K562 (cell line): ENCODE data around the gene CACNA1S. TPM values are rescaled to one million over a fixed set of nuclear protein-coding genes. Genes with fewer than 3 reads are reported as not detected.

Source experiments
- ATAC-seq: fragments of 200-7000 bp; cut with Tn5 transposase; 3 replicates; pipeline ENCODE4 v1.9.1; 2020; ENCODE audit warnings: moderate library complexity
- BruUV-seq: library from RNA; stranded (reverse); fragments of 400-500 nt; replicated peaks from 2 replicates; lab custom pipeline; 2021; lab: Mats Ljungman, UMichigan
- CTCF ChIA-PET: fragments of 300-600 bp; formaldehyde crosslinking; extraction: SDS; loops from one replicate; lab custom pipeline; 2021; ENCODE audit warnings: low intra/inter-chr PET ratio; lab: Yijun Ruan, JAX
- POLR2A ChIA-PET: fragments of 300-600, 350-650 bp; sonication (Branson Sonifier 250); formaldehyde crosslinking; extraction: SDS; loops from one replicate; lab custom pipeline; 2021; ENCODE audit warnings: antibody characterized with exemption, inconsistent platforms; lab: Yijun Ruan, JAX
- DNase-seq, 4 experiments: peaks; one replicate each; pipeline versions ENCODE4 v3.0.0 to v3.0.0-alpha.2; 2011 to 2018; ENCODE audit warnings: low spot score in 3 of 4, mixed read lengths in 3 of 4; ENCODE audit errors: extremely low read depth in 1 of 4
- FAIRE-seq: peaks from 2 replicates; lab custom pipeline; 2011; peaks lifted over from hg19 to GRCh38; lab: Jason Lieb, UNC
- H2AFZ ChIP-seq: 2 replicates; pipeline ENCODE4 v1.6.0; 2011; ENCODE audit warnings: low read depth, low read length, control low read depth, inconsistent platforms
- H3K27ac ChIP-seq: fragments of 200-600 bp; 3 replicates; pipeline ENCODE4 v1.8.0; 2011; ENCODE audit warnings: low read depth, mild to moderate bottlenecking, control low read depth, inconsistent platforms, low read length, moderate library complexity, mixed read lengths; ENCODE audit errors: extremely low read depth
- H3K27me3 ChIP-seq, 2 experiments: fragments of 300-600 bp in 1 of 2; 2 replicates in 1 of 2; 3 replicates in 1 of 2; pipeline versions ENCODE4 v1.6.0 to v1.8.0; 2011; ENCODE audit warnings: inconsistent platforms in 2 of 2, low read length in 2 of 2, mild to moderate bottlenecking in 1 of 2, mixed read lengths in 1 of 2, moderate library complexity in 1 of 2; ENCODE audit not compliant: control insufficient read depth in 2 of 2, insufficient read depth in 2 of 2
- H3K36me3 ChIP-seq: fragments of 300-600 bp; 3 replicates; pipeline ENCODE4 v1.8.0; 2011; ENCODE audit warnings: mild to moderate bottlenecking, low read length, inconsistent platforms; ENCODE audit not compliant: control insufficient read depth, insufficient read depth
- H3K4me1 ChIP-seq, 2 experiments: fragments of 200-600 bp in 1 of 2; replicated peaks in 1 of 2; 2 replicates in 1 of 2; 3 replicates in 1 of 2; pipeline versions ENCODE4 v1.5.1 to v1.8.0; 2011; ENCODE audit warnings: inconsistent platforms in 2 of 2, low read length in 2 of 2, mild to moderate bottlenecking in 1 of 2, mixed read lengths in 1 of 2, moderate library complexity in 1 of 2; ENCODE audit not compliant: control insufficient read depth in 2 of 2, insufficient read depth in 2 of 2
- H3K4me2 ChIP-seq: 2 replicates; pipeline ENCODE4 v1.6.1; 2011; ENCODE audit warnings: low read length, control low read depth, inconsistent platforms, mixed read lengths; ENCODE audit not compliant: insufficient read depth
- H3K4me3 ChIP-seq: fragments of 200-600 bp; sonication (generic), shearing (Covaris generic); 2 replicates; pipeline ENCODE4 v1.5.1; 2016; ENCODE audit warnings: control low read depth, inconsistent platforms
- H3K79me2 ChIP-seq: fragments of 200-600 bp; 3 replicates; pipeline ENCODE4 v1.8.0; 2011; ENCODE audit warnings: low read length, inconsistent platforms; ENCODE audit not compliant: control insufficient read depth, insufficient read depth
- H3K9ac ChIP-seq, 2 experiments: 2 replicates each; pipeline versions ENCODE4 v1.6.0 to v1.6.1; 2011; ENCODE audit warnings: low read depth in 2 of 2, low read length in 2 of 2, control low read depth in 1 of 2, inconsistent platforms in 1 of 2, mild to moderate bottlenecking in 1 of 2, mixed read lengths in 1 of 2; ENCODE audit not compliant: insufficient read depth in 1 of 2
- H3K9me1 ChIP-seq: one replicate; pipeline ENCODE4 v1.6.0; 2011; ENCODE audit warnings: inconsistent platforms, mild to moderate bottlenecking, low read length, moderate library complexity; ENCODE audit not compliant: control insufficient read depth, insufficient read depth
- H3K9me3 ChIP-seq: replicated peaks from 2 replicates; pipeline ENCODE4 v1.5.1; 2011; ENCODE audit warnings: low read depth, low read length, inconsistent platforms; ENCODE audit not compliant: control insufficient read depth, insufficient read depth
- H4K20me1 ChIP-seq: replicated peaks from 2 replicates; pipeline ENCODE4 v1.6.1; 2011; ENCODE audit warnings: low read length, inconsistent platforms, mixed read lengths; ENCODE audit not compliant: control insufficient read depth, insufficient read depth
- ARNT ChIP-seq, 2 experiments: fragments of 450-650 bp; IDR thresholded peaks; 2 replicates each; pipeline ENCODE4 v1.6.1; 2016; ENCODE audit warnings: mild to moderate bottlenecking in 1 of 2
- HSF4 ChIP-seq: fragments of 250-450 bp; sonication (Bioruptor Pico); IDR thresholded peaks from 2 replicates; pipeline ENCODE4 v2.1.2; 2022; ENCODE audit warnings: mild to moderate bottlenecking, moderate library complexity, borderline replicate concordance
- NBN ChIP-seq: fragments of 450-650 bp; IDR thresholded peaks from 2 replicates; pipeline ENCODE4 v1.6.1; 2016; ENCODE audit warnings: low read depth, mild to moderate bottlenecking
- PRMT5 ChIP-seq: sonication (generic); formaldehyde crosslinking; IDR thresholded peaks from 2 replicates; pipeline ENCODE4 v1.5.0; 2020; ENCODE audit warnings: missing genetic modification reagents
- SFPQ ChIP-seq: fragments of 200-400 bp; formaldehyde crosslinking; IDR thresholded peaks from 2 replicates; pipeline ENCODE4 v1.6.1; 2017; ENCODE audit warnings: mild to moderate bottlenecking, low read depth, low read length, moderate library complexity
- SRSF9 ChIP-seq: fragments of 200-400 bp; formaldehyde crosslinking; IDR thresholded peaks from 2 replicates; pipeline ENCODE4 v1.6.1; 2017; ENCODE audit warnings: low read depth, low read length, borderline replicate concordance
- TAF15 ChIP-seq: fragments of 200-400 bp; formaldehyde crosslinking; IDR thresholded peaks from 2 replicates; pipeline ENCODE4 v1.6.1; 2017; ENCODE audit warnings: mild to moderate bottlenecking, low read depth, low read length, moderate library complexity
- WGBS: fragments of 100-300 bp; shearing (Covaris generic); methylation state at CpG from one replicate; pipeline ENCODE4 v1.1.6; 2016; ENCODE audit warnings: low coverage, mixed read lengths; ENCODE audit not compliant: insufficient coverage; ENCODE audit errors: missing lambda C conversion rate; 5-methylcytosine and 5-hydroxymethylcytosine counted together
- in situ Hi-C: fragments of 300-500 bp; cut with MboI; formaldehyde crosslinking; loops from 4 replicates; pipeline ENCODE4 v1.15.0; 2018; ENCODE audit warnings: inconsistent platforms, mixed read lengths
- intact Hi-C: fragments of 100-400 bp; cut with micrococcal nuclease; formaldehyde crosslinking; loops from 2 replicates; pipeline ENCODE4 v1.14.2; 2022
- polyA plus RNA-seq, 8 experiments: library from polyadenylated mRNA; depleted of rRNA in 4 of 8; stranded (reverse) in 5 of 8; unstranded in 3 of 8; fragments of >200 nt; fragmentation: Nextera tagmentation in 2 of 8; fragmentation: Illumina TruSeq in 1 of 8; extraction: Ambion mirVana in 2 of 8; extraction: Trizol in 1 of 8; gene quantifications; 2 replicates each; pipeline versions ENCODE4 v1.2.1 to v1.2.3, GENCODE V29; 2011 to 2014; ENCODE audit warnings: inconsistent platforms in 1 of 8, missing spikeins in 1 of 8
- total RNA-seq, 7 experiments: library from RNA; depleted of rRNA in 6 of 7; stranded (reverse); fragments of >200 nt in 6 of 7; fragmentation: Illumina TruSeq in 2 of 7; extraction: Trizol in 2 of 7; gene quantifications; 2 replicates each; pipeline versions ENCODE4 v1.2.1 to v1.2.3, GENCODE V29; 2011 to 2021; ENCODE audit warnings: low replicate concordance in 1 of 7

CACNA1S gene
- total and polyA plus RNA-seq, 9 of the 15 experiments (the other 6 are each of a cell fraction or from before 2014, with no cell fraction given): not detected

GRCh38 chr1:201126463-201126831 lies 14.2 kb upstream of the CACNA1S start:
- DNase-seq (no peak), FAIRE-seq (no peak), ATAC-seq (no peak)
- POLR2A ChIA-PET: interaction anchor here (0.6 to 0.9 kb wide), 2 partner anchors 75 to 85 kb away, joined by 3 read pairs; no protein-coding TSS in a partner anchor
- Histone ChIP-seq H3K9ac (0 out of 4 replicates have a peak overlapping the region, but pooled peaks of 1 of the 2 experiments have one; percentile 37), H3K79me2 (no peaks in the 10 kb centered on the region), H3K36me3 (no peaks in the 10 kb centered on the region), H3K9me1 (no peaks in the 10 kb centered on the region), H3K27me3 (peaks cover 68 to 83% of the 10 kb centered on the region in 2 experiments), H3K4me1 (peaks cover 0 to 3% of the 10 kb centered on the region in 2 experiments; a peak in 2 of 5 replicates), H3K4me3 (no peak overlapping the region), H3K27ac (no peak overlapping the region), H2AFZ (no peak overlapping the region), H3K9me3 (no peaks in the 10 kb centered on the region), H4K20me1 (peaks cover 9% of the 10 kb centered on the region), H3K4me2 (no peak overlapping the region)
- WGBS: 0% methylated on average over 3 of the region's 3 CpGs
- CTCF ChIA-PET: no interaction called here
- intact Hi-C loops: no loop called here
- TF ChIP-seq PRMT5 (CRISPR knock-in tag): no peak
- TF ChIP-seq HSF4 (CRISPR knock-in tag): no peak
- BruUV-seq: no TSS peak
- in situ Hi-C loops: no loop called here

GRCh38 chr1:201125800-201126199 lies 13.6 kb upstream of the CACNA1S start:
- H2AFZ ChIP-seq: no peak overlapping the region
- WGBS: 1% methylated on average over 7 of the region's 7 CpGs
- H3K4me1 ChIP-seq: peaks cover 0 to 3% of the 10 kb centered on the region in 2 experiments; a peak in 2 of 5 replicates
- no peak overlapping the region for H3K4me2 ChIP-seq
- ChIA-PET POLR2A (interaction anchor here (0.7 to 0.9 kb wide), 2 partner anchors 37 to 76 kb away, joined by 3 read pairs; no protein-coding TSS in a partner anchor), CTCF (no interaction called here)
- H3K79me2 ChIP-seq: no peaks in the 10 kb centered on the region
- H4K20me1 ChIP-seq: peaks cover 10% of the 10 kb centered on the region
- H3K27me3 ChIP-seq: peaks cover 73 to 88% of the 10 kb centered on the region in 2 experiments
- BruUV-seq: no TSS peak
- no peaks in the 10 kb centered on the region for H3K9me3 ChIP-seq
- H3K9ac ChIP-seq: no peak overlapping the region
- H3K4me3 ChIP-seq: no peak overlapping the region
- no peaks in the 10 kb centered on the region for H3K9me1 ChIP-seq
- DNase-seq (no peak), ATAC-seq (no peak), FAIRE-seq (no peak)
- in situ Hi-C loops (no loop called here), intact Hi-C loops (no loop called here)
- H3K27ac ChIP-seq: no peak overlapping the region
- no peaks in the 10 kb centered on the region for H3K36me3 ChIP-seq
- TF ChIP-seq TAF15 (no peak), SFPQ (no peak), ARNT (IDR thresholded peaks at IDR 0.05) (no peak), SRSF9 (no peak), NBN (no peak)
